GM12892 (cell line): ENCODE results near the gene NPIPA8.
"Not testable (repeated sequence)": the region's sequence is repeated elsewhere in the genome, so short reads cannot be mapped to it uniquely, and the experiment has no call there.

Experiments
- POLR2A ChIP-seq: IDR thresholded peaks from 2 replicates; pipeline ENCODE4 v1.6.1; 2011; ENCODE audit warnings: low read depth, low read length, control low read depth
- POLR2AphosphoS5 ChIP-seq: IDR thresholded peaks from 2 replicates; pipeline ENCODE4 v1.6.1; 2011; ENCODE audit warnings: low read depth, low read length, control low read depth
- TAF1 ChIP-seq: IDR thresholded peaks from 2 replicates; pipeline ENCODE4 v1.6.1; 2011; ENCODE audit warnings: low read depth, mild to moderate bottlenecking, control low read depth, low read length, borderline replicate concordance

DNA sequence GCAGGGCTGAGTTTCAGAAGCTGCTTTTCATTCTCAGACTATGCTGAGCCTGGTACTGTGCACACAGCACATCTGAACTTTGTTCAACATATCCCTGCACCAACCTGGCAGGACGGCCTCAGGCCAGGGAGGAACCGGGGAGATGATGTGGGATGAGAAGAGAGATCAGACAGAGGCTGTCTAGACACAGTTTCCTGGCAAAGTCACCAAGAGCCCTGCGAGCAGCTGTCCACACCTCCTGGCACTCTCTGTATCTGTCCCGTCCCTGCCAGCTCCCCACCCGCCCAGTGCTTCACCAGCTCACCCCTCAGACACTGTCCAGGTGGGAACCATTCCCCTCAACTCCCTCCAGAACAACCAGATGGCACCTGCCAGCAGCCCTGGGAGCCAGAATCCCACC, 42.2 kb downstream of the NPIPA8 start:
- not testable (repeated sequence) for TF ChIP-seq POLR2A, TAF1, POLR2AphosphoS5
